ENCODE results near the gene TFEC.
"Not testable (repeated sequence)": the region's sequence is repeated elsewhere in the genome, so short reads cannot be mapped to it uniquely, and the experiment has no call there.

The TFEC gene, protein sequence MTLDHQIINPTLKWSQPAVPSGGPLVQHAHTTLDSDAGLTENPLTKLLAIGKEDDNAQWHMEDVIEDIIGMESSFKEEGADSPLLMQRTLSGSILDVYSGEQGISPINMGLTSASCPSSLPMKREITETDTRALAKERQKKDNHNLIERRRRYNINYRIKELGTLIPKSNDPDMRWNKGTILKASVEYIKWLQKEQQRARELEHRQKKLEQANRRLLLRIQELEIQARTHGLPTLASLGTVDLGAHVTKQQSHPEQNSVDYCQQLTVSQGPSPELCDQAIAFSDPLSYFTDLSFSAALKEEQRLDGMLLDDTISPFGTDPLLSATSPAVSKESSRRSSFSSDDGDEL

GRCh38 chr7:116030651-116031276 lies at the start of gene TFEC:
TFEC (minus strand) TSS chr7:116030763; CDS start chr7:115984441, 46,322 bp downstream.
- DNase-seq = no peak

DNA sequence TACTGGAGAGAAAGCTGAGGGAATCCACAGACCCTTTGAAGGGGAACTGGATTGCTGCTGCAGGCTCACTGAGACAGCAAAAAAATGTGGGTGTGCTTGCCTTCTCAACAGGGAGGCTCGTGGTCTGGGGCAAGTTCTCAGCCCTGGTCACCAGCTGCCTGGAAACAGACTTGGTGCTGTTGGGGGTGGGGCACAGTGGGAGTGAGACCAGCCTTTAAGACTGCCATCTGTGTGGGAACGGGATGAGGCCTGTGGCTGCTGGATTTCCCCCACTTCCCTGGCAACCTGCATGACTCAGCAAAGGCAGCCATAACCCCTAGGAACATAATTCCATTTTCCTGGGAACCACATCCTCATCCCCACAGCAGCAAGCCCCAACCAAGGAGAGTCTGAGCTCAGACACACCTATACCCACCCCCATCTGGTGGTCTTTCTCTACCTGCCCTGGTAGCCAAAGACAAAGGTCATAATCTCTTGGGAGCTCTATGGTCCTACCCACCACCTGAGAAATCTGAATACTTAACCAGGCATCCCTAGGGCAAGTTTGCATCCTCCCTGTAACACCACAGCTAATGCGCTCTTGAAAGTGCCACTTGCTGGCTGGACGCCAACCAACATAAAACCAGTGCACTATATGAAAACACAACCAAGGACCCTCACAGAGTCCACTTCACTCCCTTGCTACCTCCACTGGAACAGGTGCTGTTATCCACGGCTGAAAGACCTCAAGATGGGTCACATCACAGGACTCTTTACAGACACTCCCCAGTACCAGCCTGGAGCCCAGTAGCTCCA lies 45.0 kb upstream of the TFEC start:
- no peak for DNase-seq

GRCh38 chr7:116071629-116072028 lies 41.1 kb upstream of the TFEC start:
- DNase-seq = no peak

- DNase-seq = no peak
Observed at GRCh38 chr7:116064179-116064578, 33.6 kb upstream of the TFEC start.

GRCh38 chr7:116062666-116063065 lies 32.1 kb upstream of the TFEC start:
- DNase-seq = no peak

GRCh38 chr7:116052006-116052405 lies 21.4 kb upstream of the TFEC start:
- no peak for DNase-seq

- not testable (repeated sequence) for DNase-seq
Observed at GRCh38 chr7:116047261-116047660, 16.7 kb upstream of the TFEC start.

GRCh38 chr7:116045532-116045931 lies 15.0 kb upstream of the TFEC start:
- no peak for DNase-seq

GRCh38 chr7:116041615-116042014 lies 11.1 kb upstream of the TFEC start:
- DNase-seq = no peak

DNA sequence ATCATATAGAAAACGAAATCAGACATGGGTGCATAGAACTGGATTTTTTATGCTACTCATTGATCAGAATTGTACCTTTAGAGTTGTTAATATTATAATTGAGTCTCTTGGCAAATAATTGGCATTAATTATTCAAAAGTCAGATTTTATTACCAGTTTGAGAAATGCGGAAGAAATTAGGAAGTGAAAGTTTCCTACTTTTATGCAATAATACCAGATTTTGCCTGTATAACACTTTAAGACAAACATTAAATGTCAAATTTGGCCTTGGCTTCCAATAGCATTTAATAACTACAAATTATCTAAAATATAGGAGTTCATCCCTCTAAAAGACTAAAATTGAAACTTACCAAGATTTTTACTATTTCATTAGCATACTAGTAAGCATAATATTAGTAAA lies 6.8 kb upstream of the TFEC start:
- no peak for DNase-seq

GRCh38 chr7:116034411-116034810 lies 3.8 kb upstream of the TFEC start:
- no peak for DNase-seq

DNA sequence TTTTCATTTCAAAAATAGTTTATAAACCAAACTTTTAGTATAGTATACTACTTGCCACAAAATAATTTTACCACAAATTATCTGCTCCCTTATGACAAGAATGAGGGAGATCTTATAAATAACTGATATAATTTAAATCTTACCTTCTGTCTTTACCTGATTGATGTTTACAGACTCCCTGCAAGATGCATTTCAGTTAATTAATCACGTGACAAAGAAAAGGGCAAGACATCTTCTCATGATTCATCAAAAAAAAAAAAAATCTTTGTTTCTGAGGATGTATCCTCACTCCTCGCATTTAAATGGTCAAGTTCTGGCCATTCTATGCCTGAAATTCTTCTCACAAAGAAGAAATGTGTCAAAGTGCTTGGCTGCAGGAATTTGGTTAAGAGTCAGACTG lies 2.3 kb upstream of the TFEC start:
- no peak for DNase-seq

GRCh38 chr7:116028787-116029186 lies 1.8 kb downstream of the TFEC start:
- DNase-seq = no peak

GRCh38 chr7:116027786-116028185 lies 2.8 kb downstream of the TFEC start:
- no peak for DNase-seq

DNA sequence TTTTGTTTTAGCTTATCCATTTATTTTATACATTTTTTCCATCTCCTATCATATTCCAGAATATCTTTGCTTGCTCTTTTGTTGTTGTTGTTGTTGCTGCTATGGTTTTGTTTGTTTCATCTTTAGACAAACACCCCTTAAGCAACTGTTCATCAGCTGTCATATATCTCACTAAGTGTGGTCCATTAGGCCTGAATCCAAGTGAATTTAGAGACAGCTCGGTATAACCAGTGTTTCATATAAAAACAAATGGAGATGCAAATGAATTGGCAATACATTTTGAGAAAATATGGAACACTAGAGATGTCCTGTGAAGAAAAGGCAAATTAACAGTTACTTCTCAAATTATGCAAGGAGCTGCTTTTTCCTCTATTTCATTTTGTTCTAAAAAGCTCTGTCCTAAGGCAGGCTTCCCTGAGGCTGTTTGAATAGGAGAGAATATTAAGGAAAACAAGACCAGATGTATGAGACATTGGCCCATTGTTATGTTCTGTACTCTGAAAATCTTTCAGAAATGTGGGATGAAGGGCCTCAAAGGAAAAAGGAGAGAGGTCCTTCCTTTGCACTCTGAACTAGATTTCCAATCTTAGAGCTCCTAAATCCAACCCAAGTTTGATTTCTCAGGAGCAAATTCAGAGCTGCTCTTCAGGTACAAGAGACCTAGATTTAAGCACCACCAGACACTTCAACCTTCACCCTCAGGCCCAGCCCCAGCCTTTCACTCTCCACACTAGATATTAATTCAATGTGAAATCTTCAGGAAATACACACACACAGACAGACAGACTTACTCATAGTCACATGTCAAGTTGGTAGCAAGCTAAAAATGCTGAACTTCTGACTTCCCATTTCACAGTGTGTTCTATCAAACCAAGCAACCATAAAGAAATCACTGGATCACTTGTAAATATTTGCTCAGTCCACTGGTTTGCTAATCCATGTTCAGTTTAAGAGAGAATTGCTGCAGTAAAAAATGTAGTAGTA lies 5.4 kb downstream of the TFEC start:
- DNase-seq = no peak

DNA sequence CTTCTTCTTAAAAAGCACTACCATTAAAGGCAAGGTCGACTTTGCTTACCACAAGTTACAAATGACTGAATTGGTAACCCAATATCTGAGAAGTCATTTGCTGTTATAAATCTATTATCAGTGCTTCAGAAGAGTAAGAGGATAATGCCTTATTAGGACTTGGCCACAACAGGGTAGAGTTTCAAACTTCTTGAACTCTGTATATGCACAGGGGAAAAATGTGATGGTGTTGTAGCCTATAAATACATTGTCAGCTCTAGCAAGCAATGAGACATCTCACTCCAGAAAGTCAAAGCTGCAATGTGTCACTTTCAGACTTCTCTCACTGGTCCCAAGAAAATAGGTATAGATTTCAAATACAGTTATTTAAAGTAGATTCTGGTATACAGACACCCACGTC lies 9.3 kb downstream of the TFEC start:
- DNase-seq = no peak

DNA sequence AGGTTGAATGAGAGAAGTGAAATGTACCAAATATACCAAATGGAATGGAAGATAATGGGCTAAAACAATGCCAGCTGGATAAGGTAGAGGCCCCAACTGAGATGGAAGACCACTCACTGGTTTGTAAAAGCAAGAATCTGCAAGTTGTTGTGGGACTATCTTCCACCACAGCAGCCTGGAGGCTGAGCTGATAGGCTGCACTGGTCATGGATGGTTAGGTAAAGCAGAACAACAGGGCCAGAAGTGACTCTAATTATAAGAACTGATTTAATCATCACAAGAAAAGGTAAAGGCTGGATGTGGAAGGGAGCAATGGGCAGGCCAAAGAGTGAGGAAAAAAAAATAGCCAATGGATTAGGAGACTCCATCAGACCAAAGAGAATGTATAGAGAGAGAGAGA lies 11.8 kb downstream of the TFEC start:
- DNase-seq = no peak

DNA sequence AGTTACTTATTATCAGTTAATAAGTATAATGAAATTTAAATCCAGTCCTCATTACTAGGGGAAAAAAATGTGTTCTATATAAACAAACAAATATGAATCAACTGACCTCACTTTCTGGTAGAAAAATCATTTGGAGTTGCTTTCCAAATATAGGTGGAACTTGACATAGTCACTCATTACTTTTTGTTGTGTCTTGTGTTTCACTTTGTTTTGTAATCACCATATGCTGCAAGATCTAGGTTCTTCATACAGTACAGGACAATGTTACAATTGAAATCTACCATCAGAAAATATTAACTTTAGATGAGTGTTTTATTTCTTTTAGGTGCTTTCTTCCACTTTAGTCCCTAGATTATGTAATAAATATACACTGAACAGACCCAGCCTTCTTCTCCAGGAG lies 16.9 kb downstream of the TFEC start:
- no peak for DNase-seq

DNA sequence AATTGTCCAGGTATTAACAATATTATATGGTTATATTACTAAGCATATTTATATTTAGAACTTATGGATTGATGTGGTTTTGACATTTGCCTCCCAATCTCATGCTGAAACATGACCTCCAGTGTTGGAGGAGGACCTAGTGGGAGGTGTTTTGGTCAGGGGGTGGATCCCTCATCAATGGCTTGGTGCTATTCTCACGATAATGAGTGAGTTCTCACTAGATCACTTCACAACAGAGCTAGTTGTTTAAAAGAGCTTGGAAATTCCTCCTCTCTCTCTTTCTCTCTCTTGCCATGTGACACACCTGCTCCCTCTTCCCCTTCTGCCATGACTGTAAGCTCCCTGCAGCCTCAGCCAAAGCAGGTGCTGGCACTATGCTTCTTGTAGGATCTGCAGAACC lies 19.0 kb downstream of the TFEC start:
- no peak for DNase-seq

GRCh38 chr7:116004762-116005161 lies 25.8 kb downstream of the TFEC start:
- DNase-seq = not testable (repeated sequence)

DNA sequence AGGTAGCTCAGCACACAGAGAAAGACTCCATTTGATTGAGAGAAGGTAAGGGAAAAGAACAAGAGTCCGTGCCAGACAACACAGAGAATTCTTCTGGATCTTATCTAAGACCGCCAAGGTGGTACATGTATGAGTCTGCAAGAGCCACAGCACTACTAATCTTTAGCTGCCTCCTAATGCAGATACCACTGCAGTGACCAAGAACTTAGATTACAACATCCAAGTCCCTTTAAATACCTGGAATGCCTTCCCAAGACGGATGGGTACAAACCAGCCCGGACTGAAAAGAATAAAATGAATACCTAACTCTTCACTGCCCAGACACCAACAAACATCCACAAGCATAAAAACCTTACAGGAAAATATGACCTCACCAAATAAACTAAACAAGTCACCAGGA lies 33.3 kb downstream of the TFEC start:
- DNase-seq = no peak

GRCh38 chr7:115995701-115996100 lies 34.9 kb downstream of the TFEC start:
- no peak for DNase-seq

DNA sequence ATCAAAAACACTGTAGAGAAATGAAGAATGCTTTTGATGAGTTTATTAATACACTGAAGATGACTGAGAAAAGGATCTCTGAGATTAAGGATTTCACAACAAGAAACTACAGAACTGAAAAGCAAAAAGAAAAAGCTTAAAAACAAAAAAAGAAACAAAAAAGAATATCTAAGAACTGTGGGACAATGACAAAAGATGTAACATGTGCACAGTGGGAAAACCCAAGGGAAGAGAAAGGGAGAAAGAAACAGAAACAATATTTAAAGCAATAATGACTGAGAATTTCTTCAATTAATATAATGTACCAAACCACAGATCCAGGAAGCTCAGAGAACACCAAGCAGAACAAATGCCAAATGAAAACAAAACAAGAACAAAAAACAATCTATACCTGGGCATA lies 42.2 kb downstream of the TFEC start:
- DNase-seq = no peak

Data from right forelimb (tissue), 1 donor.